Heart right ventricle (tissue), 16 donors: ENCODE data around the gene TAPT1. TPM values are rescaled to one million over a fixed set of nuclear protein-coding genes. Genes with fewer than 3 reads are reported as not detected.

Source experiments
- ATAC-seq, 8 donors: fragments of 200-7000 bp; cut with Tn5 transposase; one replicate each; pipeline ENCODE4 v1.9.1; 2020; ENCODE audit warnings: mild to moderate bottlenecking in 8 of 8, moderate library complexity in 8 of 8, moderate number of reproducible peaks in 1 of 8
- DNase-seq, 2 donors: peaks; one replicate each; pipeline ENCODE4 v3.0.0-alpha.2; 2020
- H3K27ac ChIP-seq, 10 donors: fragments of 200-600 bp; sonication (generic) in 2 of 10; one replicate each; pipeline versions ENCODE4 v1.5.0 to v1.8.0; 2020 to 2022; ENCODE audit warnings: mild to moderate bottlenecking in 3 of 10
- H3K27me3 ChIP-seq, 7 donors: fragments of 200-600 bp; one replicate each; pipeline ENCODE4 v1.8.0; 2021 to 2022; ENCODE audit warnings: mild to moderate bottlenecking in 2 of 7
- H3K36me3 ChIP-seq, 9 donors: fragments of 200-600 bp; sonication (generic) in 1 of 9; one replicate each; pipeline versions ENCODE4 v1.5.0 to v1.8.0; 2020 to 2022; ENCODE audit warnings: mild to moderate bottlenecking in 2 of 9
- H3K4me1 ChIP-seq, 9 donors: fragments of 200-600 bp; sonication (generic) in 1 of 9; one replicate each; pipeline versions ENCODE4 v1.5.0 to v1.8.0; 2020 to 2022; ENCODE audit warnings: mild to moderate bottlenecking in 4 of 9
- H3K4me3 ChIP-seq, 10 donors: fragments of 200-600 bp; sonication (generic) in 2 of 10; one replicate each; pipeline versions ENCODE4 v1.5.0 to v1.8.0; 2020 to 2022; ENCODE audit warnings: mild to moderate bottlenecking in 7 of 10, moderate library complexity in 2 of 10
- H3K9me3 ChIP-seq, 11 donors: fragments of 200-600 bp in 10 of 11; sonication (generic) in 2 of 11; one replicate each; pipeline versions ENCODE4 v1.5.0 to v1.8.0; 2013 to 2022; ENCODE audit warnings: mild to moderate bottlenecking in 2 of 11, control low read depth in 1 of 11, moderate library complexity in 1 of 11
- CTCF ChIP-seq, 9 donors: fragments of 200-600 bp; sonication (generic) in 2 of 9; IDR thresholded peaks; one replicate each; pipeline versions ENCODE4 v1.5.0 to v1.8.0; 2021 to 2022; ENCODE audit warnings: antibody characterized with exemption in 9 of 9, mild to moderate bottlenecking in 5 of 9, moderate library complexity in 1 of 9
- WGBS, 2 donors: extraction: QIAGEN DNeasy Blood & Tissue Kit; methylation state at CpG; one replicate each; pipeline ENCODE4 v1.1.7; 2013; ENCODE audit warnings: inconsistent platforms in 1 of 2; 5-methylcytosine and 5-hydroxymethylcytosine counted together
- intact Hi-C, 10 donors: fragments of 100-400 bp; cut with DNase I; formaldehyde crosslinking; loops; one replicate each; pipeline versions ENCODE4 v1.11.1 to v1.14.2; 2022
- polyA plus RNA-seq, 2 donors: library from polyadenylated mRNA; stranded (reverse); fragments of 200-250 nt; gene quantifications; one replicate each; pipeline ENCODE4 v1.2.3, GENCODE V29; 2013
- total RNA-seq, 10 donors: library from RNA; stranded (reverse); fragmentation: NEBNext Ultra II Directional in 3 of 10; extraction: Animal tissue kit (Norgen Biotek cat#: 25700) in 3 of 10; gene quantifications; one replicate each; pipeline versions ENCODE4 v1.2.1 to v1.2.4, GENCODE V29; 2021 to 2023
- donor health status: Arrhythmogenic right ventricular cardiomyopathy.
- donor health status: ischemic (EF 13 %, LVEDD 7.1; RV severe dilation, severe dysfunction).
- donor health status: healthy with polysubstance abuse.
- donor health status: DM: no; HTN: yes; CAD: no.
- donor health status: DM: no; HTN: no; CAD: no.
- donor health status: ischemic (EF 25% LVEDD 6.9; RV normal size, moderate dysfunction).
- donor health status: ischemic (EF 25% LVEDD 5.7; RV mildly dilated, moderate dysfunction).
- donor health status: healthy.
- donor health status: DM: yes; HTN: yes; CAD: no.
- donor health status: Ischemic cardiomyopathy.
- donor health status: ischemic (EF 35%, LVEDD 5.7; RV mildly dilated, moderate dysfunction).
- donor health status: nonischemic (EF 11% LVEDD 7.7; RV severe dilation, severe dysfunction).
- donor health status: DM: yes; HTN: yes; CAD: no.
- donor health status: PGD.
- donor health status: ischemic (EF 29% LVEDD 5.4; RV normal size, mild dysfunction).
- donor health status: nonischemic (EF 23%, LVEDD 6.1; RV moderate dilation, normal function).

TAPT1 gene
- total and polyA plus RNA-seq, 12 donors: 14.3 to 44.8 (median 35.6) TPM

GRCh38 chr4:16222957-16223527, 3.2 kb downstream of the TAPT1 start:
- Histone ChIP-seq H3K27ac (peak overlapping the region in 5 of 10 donors; percentile 11 to 98 (median 90)), H3K27me3 (no peaks in the 10 kb centered on the region), H3K4me3 (peak overlapping the region in 3 of 10 donors; percentile 19 to 89 (median 78)), H3K9me3 (no peaks in the 10 kb centered on the region), H3K4me1 (peaks cover 0 to 55% (median 45%) of the 10 kb centered on the region in 9 donors), H3K36me3 (peaks cover 0 to 9% (median 0%) of the 10 kb centered on the region in 9 donors)
- DNase-seq (no peak), ATAC-seq (no peak)
- intact Hi-C loops: no loop called here
- no peak for TF ChIP-seq CTCF (IDR thresholded peaks at IDR 0.05)

DNA sequence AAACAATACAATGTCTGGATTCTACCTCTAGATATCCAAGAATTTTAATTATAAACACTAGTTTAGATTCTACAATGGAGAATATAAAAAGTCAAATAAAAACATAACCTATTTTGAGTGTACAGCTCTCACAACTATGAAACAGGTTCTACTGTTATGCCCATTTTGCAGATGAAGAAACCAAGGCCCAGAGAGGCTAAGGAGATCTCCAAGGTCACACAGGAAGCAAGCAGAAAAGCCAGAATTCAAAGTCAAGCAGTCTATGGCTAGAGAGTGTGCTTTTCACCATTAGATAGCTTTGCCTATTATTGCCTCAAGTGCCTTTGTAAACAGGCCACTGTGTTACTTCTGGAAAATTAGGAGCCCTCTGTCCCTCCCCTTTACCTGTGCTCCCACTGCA, 7.3 kb downstream of the TAPT1 start:
- H3K27me3 ChIP-seq: no peaks in the 10 kb centered on the region
- H3K27ac ChIP-seq: no peak overlapping the region
- peaks cover 0 to 13% (median 0%) of the 10 kb centered on the region in 9 donors for H3K36me3 ChIP-seq
- TF ChIP-seq CTCF (IDR thresholded peaks at IDR 0.05): no peak
- intact Hi-C loops: no loop called here
- no peaks in the 10 kb centered on the region for H3K9me3 ChIP-seq
- H3K4me3 ChIP-seq: no peak overlapping the region
- DNase-seq: no peak
- ATAC-seq: no peak
- H3K4me1 ChIP-seq: peaks cover 0 to 49% (median 42%) of the 10 kb centered on the region in 9 donors

DNA sequence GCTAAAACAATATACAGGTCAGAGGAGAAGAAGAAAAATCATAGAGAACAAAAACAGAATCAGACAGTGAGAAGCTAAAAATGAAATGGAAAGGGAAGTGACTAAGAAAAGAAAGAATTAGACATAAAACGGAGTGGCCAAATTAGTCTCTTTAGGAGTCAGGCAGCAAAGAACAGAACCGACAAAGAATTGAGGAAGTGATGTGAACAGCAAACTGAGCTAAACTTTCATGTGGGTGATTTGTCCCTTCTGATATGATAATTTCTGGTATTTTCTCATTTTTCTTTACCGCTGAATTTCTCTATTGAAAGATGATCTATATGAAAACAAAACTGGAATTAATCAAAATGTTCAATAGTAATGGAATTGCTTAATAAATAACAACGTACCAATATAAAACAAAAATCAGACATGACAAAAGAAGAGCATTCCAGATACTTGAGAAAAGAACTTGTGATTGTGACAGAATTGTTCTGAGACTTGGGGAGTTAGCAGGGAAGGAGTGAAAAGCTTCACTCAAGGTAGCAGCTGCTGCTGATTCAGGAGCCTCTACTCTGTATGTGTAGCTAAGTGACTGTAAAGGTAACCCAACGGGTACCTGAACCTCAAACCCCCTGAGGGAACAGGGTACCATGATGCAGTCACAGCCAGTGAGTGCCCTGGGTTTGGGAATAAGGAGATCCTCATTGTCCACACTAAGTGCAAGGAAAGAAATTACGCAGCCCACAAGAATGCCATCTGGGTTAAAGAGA, 8.8 kb downstream of the TAPT1 start:
- Histone ChIP-seq H3K36me3 (peaks cover 0 to 13% (median 0%) of the 10 kb centered on the region in 9 donors), H3K4me3 (no peak overlapping the region), H3K9me3 (no peaks in the 10 kb centered on the region), H3K27me3 (no peaks in the 10 kb centered on the region), H3K4me1 (peaks cover 0 to 44% (median 36%) of the 10 kb centered on the region in 9 donors), H3K27ac (peak overlapping the region in 1 of 10 donors; percentile 3)
- intact Hi-C loops: no loop called here
- ATAC-seq (no peak), DNase-seq (no peak)
- 85 to 91% methylated on average over 6 of the region's 6 CpGs for WGBS, 2 donors
- no peak for TF ChIP-seq CTCF (IDR thresholded peaks at IDR 0.05)

- intact Hi-C loops: no loop called here
- Histone ChIP-seq H3K4me3 (no peak overlapping the region), H3K27ac (peak overlapping the region in 1 of 10 donors; percentile 62), H3K4me1 (peaks cover 0 to 57% (median 31%) of the 10 kb centered on the region in 9 donors), H3K36me3 (peaks cover 0 to 46% (median 0%) of the 10 kb centered on the region in 9 donors), H3K9me3 (no peaks in the 10 kb centered on the region), H3K27me3 (no peaks in the 10 kb centered on the region)
- WGBS, 2 donors: 58 to 70% methylated on average over 2 of the region's 2 CpGs
- no peak for ATAC-seq
- no peak for TF ChIP-seq CTCF (IDR thresholded peaks at IDR 0.05)
- no peak for DNase-seq
These were observed 13.2 kb downstream of the TAPT1 start for GRCh38 chr4:16213121-16213520.
